Neural cell (in vitro differentiated cells): ENCODE measurements around the gene ACTRT3. TPM values are rescaled to one million over a fixed set of nuclear protein-coding genes. Genes with fewer than 3 reads are reported as not detected.

ENCODE experiments used
- H2AFZ ChIP-seq: fragments of 200-600, 300-800 bp; sonication (generic), shearing (Covaris generic); 2 replicates; pipeline ENCODE4 v1.6.0; 2014; ENCODE audit warnings: low read depth, mild to moderate bottlenecking, antibody characterized with exemption, low read length, moderate library complexity
- H3F3A ChIP-seq: fragments of 200-600 bp; shearing (Covaris generic); 2 replicates; pipeline ENCODE4 v1.6.1; 2016; ENCODE audit warnings: mild to moderate bottlenecking, moderate library complexity, mixed read lengths, antibody characterized with exemption, low read length; ENCODE audit not compliant: insufficient read depth, poor library complexity, severe bottlenecking
- H3K27ac ChIP-seq: fragments of 200-600, 300-800 bp; sonication (generic), shearing (Covaris generic); 2 replicates; pipeline ENCODE4 v1.5.1; 2014; ENCODE audit warnings: mild to moderate bottlenecking, low read length, moderate library complexity
- H3K27me3 ChIP-seq: fragments of 300-800, 200-600 bp; sonication (generic), shearing (Covaris generic); 2 replicates; pipeline ENCODE4 v1.6.0; 2014; ENCODE audit warnings: mild to moderate bottlenecking, low read depth, low read length, moderate library complexity; ENCODE audit not compliant: insufficient read depth
- H3K36me3 ChIP-seq: fragments of 300-800, 200-600 bp; sonication (generic), shearing (Covaris generic); 2 replicates; pipeline ENCODE4 v1.5.1; 2014; ENCODE audit warnings: mild to moderate bottlenecking, antibody characterized with exemption, low read length, moderate library complexity; ENCODE audit not compliant: insufficient read depth
- H3K4me2 ChIP-seq: fragments of 300-800, 200-600 bp; sonication (generic), shearing (Covaris generic); 2 replicates; pipeline ENCODE4 v1.6.0; 2014; ENCODE audit warnings: mild to moderate bottlenecking, low read length
- H3K4me3 ChIP-seq: fragments of 300-800, 200-600 bp; sonication (generic), shearing (Covaris generic); 2 replicates; pipeline ENCODE4 v1.5.1; 2014; ENCODE audit warnings: mild to moderate bottlenecking, low read length, moderate library complexity
- H3K79me2 ChIP-seq: fragments of 200-600 bp; shearing (Covaris generic); replicated peaks from 2 replicates; pipeline ENCODE4 v1.6.0; 2014; ENCODE audit warnings: mild to moderate bottlenecking, low read length, moderate library complexity; ENCODE audit not compliant: insufficient read depth
- H3K9ac ChIP-seq: fragments of 300-800, 200-600 bp; sonication (generic), shearing (Covaris generic); 2 replicates; pipeline ENCODE4 v1.6.1; 2016; ENCODE audit warnings: mild to moderate bottlenecking, low read length, mixed read lengths
- H3K9me2 ChIP-seq: fragments of 200-600 bp; shearing (Covaris generic); 2 replicates; pipeline ENCODE4 v1.6.1; 2016; ENCODE audit warnings: mild to moderate bottlenecking, low read length, mixed read lengths; ENCODE audit not compliant: insufficient read depth
- H3K9me3 ChIP-seq: fragments of 200-600, 300-800 bp; sonication (generic), shearing (Covaris generic); 2 replicates; pipeline ENCODE4 v1.6.1; 2016; ENCODE audit warnings: mild to moderate bottlenecking, mixed run types, low read length, moderate library complexity, mixed read lengths
- H4K20me1 ChIP-seq: fragments of 200-600 bp; shearing (Covaris generic); 2 replicates; pipeline ENCODE4 v1.6.1; 2016; ENCODE audit warnings: mild to moderate bottlenecking, mixed run types; ENCODE audit not compliant: insufficient read depth
- CTCF ChIP-seq: fragments of 450-650 bp; IDR thresholded peaks from 2 replicates; pipeline ENCODE4 v1.5.1; 2014; ENCODE audit warnings: antibody characterized with exemption, mild to moderate bottlenecking, moderate library complexity; ENCODE audit not compliant: poor library complexity, severe bottlenecking
- EP300 ChIP-seq: fragments of 450-650 bp; conservative IDR thresholded peaks from 2 replicates; pipeline ENCODE4 v1.6.1; 2014; ENCODE audit warnings: antibody characterized with exemption, mild to moderate bottlenecking, moderate library complexity; ENCODE audit not compliant: poor library complexity, severe bottlenecking
- EZH2 ChIP-seq: fragments of 200-600, 300-800 bp; shearing (Covaris generic), sonication (generic); IDR thresholded peaks from 2 replicates; pipeline ENCODE4 v1.6.1; 2014; ENCODE audit warnings: antibody characterized with exemption, low read length, borderline replicate concordance, mild to moderate bottlenecking; ENCODE audit not compliant: insufficient read depth, poor library complexity, severe bottlenecking
- MXI1 ChIP-seq: fragments of 450-650 bp; conservative IDR thresholded peaks from 2 replicates; pipeline ENCODE4 v1.6.1; 2014; ENCODE audit warnings: antibody characterized with exemption, mild to moderate bottlenecking; ENCODE audit not compliant: poor library complexity, severe bottlenecking
- POLR2AphosphoS5 ChIP-seq: IDR thresholded peaks from 2 replicates; pipeline ENCODE4 v1.6.1; 2012
- RAD21 ChIP-seq: fragments of 450-650 bp; conservative IDR thresholded peaks from 2 replicates; pipeline ENCODE4 v1.6.1; 2014; ENCODE audit warnings: antibody characterized with exemption, mild to moderate bottlenecking, moderate library complexity
- REST ChIP-seq: IDR thresholded peaks from 2 replicates; pipeline ENCODE4 v1.6.1; 2012; ENCODE audit warnings: borderline replicate concordance
- SMC3 ChIP-seq: fragments of 450-650 bp; conservative IDR thresholded peaks from 2 replicates; pipeline ENCODE4 v1.6.1; 2014; ENCODE audit warnings: antibody characterized with exemption, mild to moderate bottlenecking, moderate library complexity; ENCODE audit not compliant: poor library complexity
- TAF1 ChIP-seq: IDR thresholded peaks from 2 replicates; pipeline ENCODE4 v1.6.1; 2012; ENCODE audit warnings: low read depth
- polyA minus RNA-seq: library from RNA; depleted of rRNA, polyadenylated mRNA; stranded (reverse); fragments of >200 nt; gene quantifications from 2 replicates; pipeline ENCODE4 v1.2.3, GENCODE V29; 2014
- polyA plus RNA-seq: library from polyadenylated mRNA; depleted of rRNA; stranded (reverse); fragments of >200 nt; gene quantifications from 2 replicates; pipeline ENCODE4 v1.2.3, GENCODE V29; 2014

ACTRT3 gene
- polyA plus RNA-seq (not detected in 2 replicates), polyA minus RNA-seq (0.24 TPM in 1 of 2 replicates, not detected in the other)

DNA sequence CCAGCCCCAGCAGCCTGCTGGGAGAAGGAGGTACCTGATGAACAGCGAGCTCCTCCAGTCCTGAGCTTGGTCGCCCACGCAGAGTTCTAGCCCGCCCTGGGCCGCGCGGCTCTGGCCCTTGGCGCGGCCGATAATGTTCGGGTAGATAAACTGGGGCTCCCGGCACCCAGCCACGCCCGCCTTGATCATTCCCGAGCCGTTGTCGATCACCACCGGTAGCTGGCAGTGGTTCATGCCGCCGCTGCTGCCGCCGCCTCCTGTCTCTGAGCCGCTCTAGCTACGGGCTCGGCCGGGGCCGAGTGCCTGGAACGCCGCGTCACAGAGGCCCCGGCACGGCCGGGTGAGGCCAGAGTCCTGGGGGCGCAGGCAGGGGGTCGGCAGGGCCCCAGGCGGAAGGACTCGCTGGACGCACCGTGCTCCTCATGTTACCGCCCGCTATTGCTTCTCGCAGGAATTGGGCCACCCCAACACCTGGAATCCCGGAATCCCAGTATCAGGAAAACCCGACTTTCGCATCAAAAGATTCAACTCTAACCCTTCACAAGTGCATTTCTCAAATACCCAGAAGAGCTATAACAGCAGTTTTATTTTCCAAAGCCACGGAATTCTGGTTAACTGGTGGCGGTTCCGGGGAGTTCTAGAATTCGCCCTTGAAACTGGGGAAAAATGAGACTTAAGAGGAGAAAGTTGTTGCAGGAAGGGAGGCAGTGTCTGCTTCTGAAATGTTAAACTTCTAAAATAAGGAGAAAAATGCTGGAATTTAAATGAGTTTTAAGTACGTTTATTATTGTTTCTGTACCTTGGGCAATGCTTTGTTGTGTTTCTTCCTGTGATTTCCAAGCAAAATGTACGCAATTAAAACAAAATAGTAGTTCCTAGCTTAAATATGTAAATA is at the start of gene ACTRT3:
Gene ACTRT3, minus strand, starts transcription at position 275 of the 895 bp plus-strand sequence. Its CDS starts 41 bp downstream, at position 234.
- Histone ChIP-seq H3K27me3 (peaks cover 14% of the 10 kb centered on the region), H4K20me1 (no peaks in the 10 kb centered on the region), H3K79me2 (peaks cover 5% of the 10 kb centered on the region), H3K4me2 (no peak within 1 kb of the TSS), H2AFZ (no peak within 1 kb of the TSS), H3K4me3 (peak within 1 kb of the TSS; percentile 59), H3K36me3 (no peaks in the 10 kb centered on the region), H3K9ac (no peak within 1 kb of the TSS), H3F3A (no peaks in the 10 kb centered on the region), H3K9me3 (peaks cover 6% of the 10 kb centered on the region), H3K27ac (no peak within 1 kb of the TSS), H3K9me2 (no peaks in the 10 kb centered on the region)
- no peak for TF ChIP-seq POLR2AphosphoS5
- TF ChIP-seq MXI1, result no peak
- TF ChIP-seq REST, result no peak
- TF ChIP-seq SMC3, result no peak
- no peak for TF ChIP-seq EZH2
- TF ChIP-seq CTCF, result no peak
- no peak for TF ChIP-seq EP300
- no peak for TF ChIP-seq RAD21
- no peak for TF ChIP-seq TAF1

GRCh38 chr3:169818316-169818715 is 49.0 kb upstream of the ACTRT3 start:
- no peaks in the 10 kb centered on the region for H3K79me2 ChIP-seq
- H3K4me3 ChIP-seq, result no peak overlapping the region
- no peak overlapping the region for H3K9ac ChIP-seq
- H2AFZ ChIP-seq, result no peak overlapping the region
- H3K36me3 ChIP-seq, result no peaks in the 10 kb centered on the region
- no peaks in the 10 kb centered on the region for H4K20me1 ChIP-seq
- H3F3A ChIP-seq, result no peaks in the 10 kb centered on the region
- no peak overlapping the region for H3K27ac ChIP-seq
- no peaks in the 10 kb centered on the region for H3K27me3 ChIP-seq
- no peaks in the 10 kb centered on the region for H3K9me2 ChIP-seq
- no peaks in the 10 kb centered on the region for H3K9me3 ChIP-seq
- no peak for TF ChIP-seq POLR2AphosphoS5
- no peak for TF ChIP-seq RAD21
- TF ChIP-seq EZH2, result no peak
- TF ChIP-seq TAF1, result no peak
- TF ChIP-seq CTCF, result no peak
- TF ChIP-seq EP300, result no peak
- no peak for TF ChIP-seq SMC3
- no peak for TF ChIP-seq MXI1
- TF ChIP-seq REST, result no peak
- no peak overlapping the region for H3K4me2 ChIP-seq
